K562 (cell line): Measurements from ENCODE around the gene BSCL2. TPM values are rescaled to one million over a fixed set of nuclear protein-coding genes. Genes with fewer than 3 reads are reported as not detected.

Experiments used
- E4F1 ChIP-seq: fragments of 250-450 bp; sonication (Bioruptor Pico); IDR thresholded peaks from 2 replicates; pipeline ENCODE4 v1.5.0; 2021; ENCODE audit warnings: mild to moderate bottlenecking, borderline replicate concordance
- GATA2 ChIP-seq: sonication (generic); formaldehyde crosslinking; IDR thresholded peaks from 2 replicates; pipeline ENCODE4 v1.4.0; 2020; ENCODE audit warnings: mild to moderate bottlenecking, missing genetic modification reagents
- HCFC1 ChIP-seq: IDR thresholded peaks from 2 replicates; pipeline ENCODE4 v1.6.1; 2012; ENCODE audit warnings: low read depth, low read length, improper control_type of control experiment
- KAT8 ChIP-seq: fragments of 450-650 bp; IDR thresholded peaks from 2 replicates; pipeline ENCODE4 v1.6.1; 2016; ENCODE audit warnings: low read depth, mild to moderate bottlenecking
- MEF2D ChIP-seq: conservative IDR thresholded peaks from 2 replicates; pipeline ENCODE4 v1.6.1; 2016; ENCODE audit warnings: low read depth, missing genetic modification characterization, missing compliant biosample characterization
- NONO ChIP-seq, 2 experiments: fragments of 200-400 bp in 1 of 2; fragments of 450-650 bp in 1 of 2; formaldehyde crosslinking in 1 of 2; IDR thresholded peaks; 2 replicates each; pipeline ENCODE4 v1.6.1; 2017; ENCODE audit warnings: low read depth in 2 of 2, mild to moderate bottlenecking in 2 of 2, moderate library complexity in 2 of 2, low read length in 1 of 2
- POU5F1 ChIP-seq: fragments of 150-350 bp; IDR thresholded peaks from 2 replicates; pipeline ENCODE4 v1.6.1; 2014; ENCODE audit warnings: borderline replicate concordance, low read length, low read depth, mild to moderate bottlenecking; ENCODE audit not compliant: partially characterized antibody
- SETDB1 ChIP-seq: IDR thresholded peaks from one replicate; pipeline ENCODE4 v1.6.1; 2012; ENCODE audit warnings: low read length, control low read depth, inconsistent platforms
- SMAD2 ChIP-seq: fragments of 150-350 bp; IDR thresholded peaks from 2 replicates; pipeline ENCODE4 v1.6.1; 2014; ENCODE audit warnings: low read depth, mild to moderate bottlenecking, low read length
- ZNF124 ChIP-seq: sonication (generic); formaldehyde crosslinking; IDR thresholded peaks from 2 replicates; pipeline ENCODE4 v1.8.1; 2022; ENCODE audit warnings: missing genetic modification reagents
- ZNF165 ChIP-seq: fragments of 250-450 bp; sonication (Bioruptor Pico); IDR thresholded peaks from 2 replicates; pipeline ENCODE4 v1.4.0; 2020; ENCODE audit warnings: borderline replicate concordance
- polyA plus RNA-seq, 8 experiments: library from polyadenylated mRNA; depleted of rRNA in 4 of 8; stranded (reverse) in 5 of 8; unstranded in 3 of 8; fragments of >200 nt; fragmentation: Nextera tagmentation in 2 of 8; fragmentation: Illumina TruSeq in 1 of 8; extraction: Ambion mirVana in 2 of 8; extraction: Trizol in 1 of 8; gene quantifications; 2 replicates each; pipeline versions ENCODE4 v1.2.1 to v1.2.3, GENCODE V29; 2011 to 2014; ENCODE audit warnings: inconsistent platforms in 1 of 8, missing spikeins in 1 of 8
- total RNA-seq, 7 experiments: library from RNA; depleted of rRNA in 6 of 7; stranded (reverse); fragments of >200 nt in 6 of 7; fragmentation: Illumina TruSeq in 2 of 7; extraction: Trizol in 2 of 7; gene quantifications; 2 replicates each; pipeline versions ENCODE4 v1.2.1 to v1.2.3, GENCODE V29; 2011 to 2021; ENCODE audit warnings: low replicate concordance in 1 of 7
- TF ChIP-seq, protein P1 (sequence below): fragments of 200-800 bp; sonication (Bioruptor generic); IDR thresholded peaks from 2 replicates; pipeline ENCODE4 v1.6.1; 2016; ENCODE audit warnings: missing genetic modification characterization, missing compliant biosample characterization
- TF ChIP-seq, protein P2 (sequence below), 2 experiments: fragments of 450-650 bp in 1 of 2; sonication (generic) in 1 of 2; formaldehyde crosslinking; conservative IDR thresholded peaks; 2 replicates each; pipeline versions ENCODE4 v1.4.0 to v1.8.1; 2020 to 2022; ENCODE audit warnings: mild to moderate bottlenecking in 1 of 2, missing genetic modification reagents in 1 of 2
- TF ChIP-seq, protein P3 (sequence below): sonication (generic); formaldehyde crosslinking; IDR thresholded peaks from 2 replicates; pipeline ENCODE4 v1.8.1; 2022; ENCODE audit warnings: missing genetic modification reagents
- TF ChIP-seq, protein P4 (sequence below): fragments of 250-450 bp; sonication (Bioruptor Pico); IDR thresholded peaks from 2 replicates; pipeline ENCODE4 v1.9.0; 2021; ENCODE audit warnings: mild to moderate bottlenecking
- TF ChIP-seq, protein P5 (sequence below): sonication (generic); formaldehyde crosslinking; IDR thresholded peaks from 2 replicates; pipeline ENCODE4 v1.8.1; 2023; ENCODE audit warnings: mild to moderate bottlenecking, missing genetic modification reagents

Gene BSCL2
- total and polyA plus RNA-seq, 9 of the 15 experiments (the other 6 are each of a cell fraction or from before 2014, with no cell fraction given) = 18.9 to 51.7 (median 35.2) TPM

DNA sequence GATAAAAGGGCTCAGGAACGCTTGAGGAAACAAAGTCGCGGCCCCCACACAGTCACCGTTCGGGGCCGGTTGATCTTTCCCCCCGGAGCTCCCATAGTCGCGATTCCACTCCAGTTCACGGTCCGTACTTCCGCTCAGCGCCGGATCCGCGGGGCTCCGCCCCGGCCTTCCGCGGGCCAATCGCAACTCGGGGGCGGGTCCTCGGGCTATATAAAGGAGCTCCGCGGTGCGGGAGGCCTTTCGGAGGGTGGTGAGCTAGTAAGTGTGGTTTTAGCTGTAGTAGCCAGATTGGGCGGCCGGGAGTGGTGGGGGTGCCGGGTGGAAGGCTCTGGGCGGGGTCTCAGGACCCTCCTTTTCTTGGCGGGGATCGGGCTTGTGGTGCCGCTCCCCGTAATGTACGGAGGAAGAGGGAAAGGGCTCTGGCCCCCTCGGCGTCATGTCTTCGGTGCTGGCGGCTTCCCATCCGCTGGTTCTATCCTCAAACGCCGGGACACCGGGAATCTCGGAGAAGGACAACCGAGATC is 42.1 kb downstream of the BSCL2 start, which contains the start of the genes C11orf98 and CSKMT (continued):
- TF ChIP-seq ZNF165 (CRISPR knock-in tag) (no peak), GATA2 (CRISPR knock-in tag) (no peak), HCFC1 (peak; percentile 59; the same call in 1 of the 2 replicates), E4F1 (0 out of 2 replicates have a peak, but pooled peaks have one; percentile 65), NONO (IDR thresholded peaks at IDR 0.05; ENCODE audit: low read depth in 2 of 2, low read length in 1 of 2) (peak; percentile 63 to 90; a peak in 3 of 4 replicates), KAT8 (no peak), SMAD2 (no peak), MEF2D (no peak), SETDB1 (no peak), POU5F1 (no peak), ZNF124 (no peak)
- TF ChIP-seq, protein P1, sequence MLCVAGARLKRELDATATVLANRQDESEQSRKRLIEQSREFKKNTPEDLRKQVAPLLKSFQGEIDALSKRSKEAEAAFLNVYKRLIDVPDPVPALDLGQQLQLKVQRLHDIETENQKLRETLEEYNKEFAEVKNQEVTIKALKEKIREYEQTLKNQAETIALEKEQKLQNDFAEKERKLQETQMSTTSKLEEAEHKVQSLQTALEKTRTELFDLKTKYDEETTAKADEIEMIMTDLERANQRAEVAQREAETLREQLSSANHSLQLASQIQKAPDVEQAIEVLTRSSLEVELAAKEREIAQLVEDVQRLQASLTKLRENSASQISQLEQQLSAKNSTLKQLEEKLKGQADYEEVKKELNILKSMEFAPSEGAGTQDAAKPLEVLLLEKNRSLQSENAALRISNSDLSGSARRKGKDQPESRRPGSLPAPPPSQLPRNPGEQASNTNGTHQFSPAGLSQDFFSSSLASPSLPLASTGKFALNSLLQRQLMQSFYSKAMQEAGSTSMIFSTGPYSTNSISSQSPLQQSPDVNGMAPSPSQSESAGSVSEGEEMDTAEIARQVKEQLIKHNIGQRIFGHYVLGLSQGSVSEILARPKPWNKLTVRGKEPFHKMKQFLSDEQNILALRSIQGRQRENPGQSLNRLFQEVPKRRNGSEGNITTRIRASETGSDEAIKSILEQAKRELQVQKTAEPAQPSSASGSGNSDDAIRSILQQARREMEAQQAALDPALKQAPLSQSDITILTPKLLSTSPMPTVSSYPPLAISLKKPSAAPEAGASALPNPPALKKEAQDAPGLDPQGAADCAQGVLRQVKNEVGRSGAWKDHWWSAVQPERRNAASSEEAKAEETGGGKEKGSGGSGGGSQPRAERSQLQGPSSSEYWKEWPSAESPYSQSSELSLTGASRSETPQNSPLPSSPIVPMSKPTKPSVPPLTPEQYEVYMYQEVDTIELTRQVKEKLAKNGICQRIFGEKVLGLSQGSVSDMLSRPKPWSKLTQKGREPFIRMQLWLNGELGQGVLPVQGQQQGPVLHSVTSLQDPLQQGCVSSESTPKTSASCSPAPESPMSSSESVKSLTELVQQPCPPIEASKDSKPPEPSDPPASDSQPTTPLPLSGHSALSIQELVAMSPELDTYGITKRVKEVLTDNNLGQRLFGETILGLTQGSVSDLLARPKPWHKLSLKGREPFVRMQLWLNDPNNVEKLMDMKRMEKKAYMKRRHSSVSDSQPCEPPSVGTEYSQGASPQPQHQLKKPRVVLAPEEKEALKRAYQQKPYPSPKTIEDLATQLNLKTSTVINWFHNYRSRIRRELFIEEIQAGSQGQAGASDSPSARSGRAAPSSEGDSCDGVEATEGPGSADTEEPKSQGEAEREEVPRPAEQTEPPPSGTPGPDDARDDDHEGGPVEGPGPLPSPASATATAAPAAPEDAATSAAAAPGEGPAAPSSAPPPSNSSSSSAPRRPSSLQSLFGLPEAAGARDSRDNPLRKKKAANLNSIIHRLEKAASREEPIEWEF (CRISPR knock-in tag) = no peak
- TF ChIP-seq, protein P2, sequence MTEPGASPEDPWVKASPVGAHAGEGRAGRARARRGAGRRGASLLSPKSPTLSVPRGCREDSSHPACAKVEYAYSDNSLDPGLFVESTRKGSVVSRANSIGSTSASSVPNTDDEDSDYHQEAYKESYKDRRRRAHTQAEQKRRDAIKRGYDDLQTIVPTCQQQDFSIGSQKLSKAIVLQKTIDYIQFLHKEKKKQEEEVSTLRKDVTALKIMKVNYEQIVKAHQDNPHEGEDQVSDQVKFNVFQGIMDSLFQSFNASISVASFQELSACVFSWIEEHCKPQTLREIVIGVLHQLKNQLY (CRISPR knock-in tag; conservative IDR thresholded peaks at IDR 0.05) = peak in 1 of 2 experiments; percentile 56; a peak in 2 of 4 replicates
- TF ChIP-seq, protein P3, sequence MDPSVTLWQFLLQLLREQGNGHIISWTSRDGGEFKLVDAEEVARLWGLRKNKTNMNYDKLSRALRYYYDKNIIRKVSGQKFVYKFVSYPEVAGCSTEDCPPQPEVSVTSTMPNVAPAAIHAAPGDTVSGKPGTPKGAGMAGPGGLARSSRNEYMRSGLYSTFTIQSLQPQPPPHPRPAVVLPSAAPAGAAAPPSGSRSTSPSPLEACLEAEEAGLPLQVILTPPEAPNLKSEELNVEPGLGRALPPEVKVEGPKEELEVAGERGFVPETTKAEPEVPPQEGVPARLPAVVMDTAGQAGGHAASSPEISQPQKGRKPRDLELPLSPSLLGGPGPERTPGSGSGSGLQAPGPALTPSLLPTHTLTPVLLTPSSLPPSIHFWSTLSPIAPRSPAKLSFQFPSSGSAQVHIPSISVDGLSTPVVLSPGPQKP (CRISPR knock-in tag) = no peak
- TF ChIP-seq, protein P4, sequence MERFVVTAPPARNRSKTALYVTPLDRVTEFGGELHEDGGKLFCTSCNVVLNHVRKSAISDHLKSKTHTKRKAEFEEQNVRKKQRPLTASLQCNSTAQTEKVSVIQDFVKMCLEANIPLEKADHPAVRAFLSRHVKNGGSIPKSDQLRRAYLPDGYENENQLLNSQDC (CRISPR knock-in tag) = peak; percentile 98
- TF ChIP-seq, protein P5, sequence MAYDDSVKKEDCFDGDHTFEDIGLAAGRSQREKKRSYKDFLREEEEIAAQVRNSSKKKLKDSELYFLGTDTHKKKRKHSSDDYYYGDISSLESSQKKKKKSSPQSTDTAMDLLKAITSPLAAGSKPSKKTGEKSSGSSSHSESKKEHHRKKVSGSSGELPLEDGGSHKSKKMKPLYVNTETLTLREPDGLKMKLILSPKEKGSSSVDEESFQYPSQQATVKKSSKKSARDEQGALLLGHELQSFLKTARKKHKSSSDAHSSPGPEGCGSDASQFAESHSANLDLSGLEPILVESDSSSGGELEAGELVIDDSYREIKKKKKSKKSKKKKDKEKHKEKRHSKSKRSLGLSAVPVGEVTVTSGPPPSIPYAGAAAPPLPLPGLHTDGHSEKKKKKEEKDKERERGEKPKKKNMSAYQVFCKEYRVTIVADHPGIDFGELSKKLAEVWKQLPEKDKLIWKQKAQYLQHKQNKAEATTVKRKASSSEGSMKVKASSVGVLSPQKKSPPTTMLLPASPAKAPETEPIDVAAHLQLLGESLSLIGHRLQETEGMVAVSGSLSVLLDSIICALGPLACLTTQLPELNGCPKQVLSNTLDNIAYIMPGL (CRISPR knock-in tag) = peak; percentile 24; the same call in 1 of the 2 replicates
